ENCODE measurements around the gene ELMO1. TPM values are rescaled to one million over a fixed set of nuclear protein-coding genes. Genes with fewer than 3 reads are reported as not detected.

Gene ELMO1
- total RNA-seq, 1 experiment from 2014 or later: 1.1 TPM

GRCh38 chr7:37443627-37444026 is 5.0 kb downstream of the ELMO1 start:
- BruUV-seq (replicated peaks): no TSS peak
- H3K36me3 ChIP-seq (ENCODE audit: control insufficient read depth in 1 of 2, insufficient read depth in 2 of 2, low read length in 2 of 2): no peaks in the 10 kb centered on the region
- no peak overlapping the region for H3K4me2 ChIP-seq (ENCODE audit: low read length)
- no peak overlapping the region for H2AFZ ChIP-seq (ENCODE audit: low read depth, low read length, poor library complexity, severe bottlenecking)
- no peaks in the 10 kb centered on the region for H3K4me1 ChIP-seq (ENCODE audit: control insufficient read depth in 1 of 2, insufficient read depth in 2 of 2, low read length in 2 of 2)
- intact Hi-C loops (cut with micrococcal nuclease): no loop called here
- H3K27ac ChIP-seq (ENCODE audit: low read depth, low read length): no peak overlapping the region
- RAD21 ChIA-PET (ENCODE audit: low non-redundant PET in 1 of 2, low total read pairs in 2 of 2, uncharacterized antibody in 2 of 2, unreplicated experiment in 2 of 2): no interaction called here
- CTCF ChIA-PET: no interaction called here
- ATAC-seq (no peak), DNase-seq (ENCODE audit: low read depth, low spot score) (no peak)
- H4K20me1 ChIP-seq (ENCODE audit: insufficient read depth): no peaks in the 10 kb centered on the region
- H3K9me3 ChIP-seq (ENCODE audit: control insufficient read depth in 1 of 2, insufficient read depth in 1 of 2, low read depth in 1 of 2, low read length in 2 of 2): no peaks in the 10 kb centered on the region
- no peaks in the 10 kb centered on the region for H3K9me2 ChIP-seq (ENCODE audit: insufficient read depth)
- H3K9ac ChIP-seq (ENCODE audit: low read length): no peak overlapping the region
- no peaks in the 10 kb centered on the region for H3K79me2 ChIP-seq (ENCODE audit: insufficient read depth, low read length)
- H3K27me3 ChIP-seq (ENCODE audit: insufficient read depth, low read length): no peaks in the 10 kb centered on the region; the same call in none of the 2 replicates
- no peak for TF ChIP-seq SP1 (IDR thresholded peaks at IDR 0.05; ENCODE audit: low read depth)
- no peak for TF ChIP-seq ZFX (IDR thresholded peaks at IDR 0.05)
- TF ChIP-seq ZNF274 (IDR thresholded peaks at IDR 0.05; ENCODE audit: low read depth, low read length): no peak
- TF ChIP-seq, protein P1, sequence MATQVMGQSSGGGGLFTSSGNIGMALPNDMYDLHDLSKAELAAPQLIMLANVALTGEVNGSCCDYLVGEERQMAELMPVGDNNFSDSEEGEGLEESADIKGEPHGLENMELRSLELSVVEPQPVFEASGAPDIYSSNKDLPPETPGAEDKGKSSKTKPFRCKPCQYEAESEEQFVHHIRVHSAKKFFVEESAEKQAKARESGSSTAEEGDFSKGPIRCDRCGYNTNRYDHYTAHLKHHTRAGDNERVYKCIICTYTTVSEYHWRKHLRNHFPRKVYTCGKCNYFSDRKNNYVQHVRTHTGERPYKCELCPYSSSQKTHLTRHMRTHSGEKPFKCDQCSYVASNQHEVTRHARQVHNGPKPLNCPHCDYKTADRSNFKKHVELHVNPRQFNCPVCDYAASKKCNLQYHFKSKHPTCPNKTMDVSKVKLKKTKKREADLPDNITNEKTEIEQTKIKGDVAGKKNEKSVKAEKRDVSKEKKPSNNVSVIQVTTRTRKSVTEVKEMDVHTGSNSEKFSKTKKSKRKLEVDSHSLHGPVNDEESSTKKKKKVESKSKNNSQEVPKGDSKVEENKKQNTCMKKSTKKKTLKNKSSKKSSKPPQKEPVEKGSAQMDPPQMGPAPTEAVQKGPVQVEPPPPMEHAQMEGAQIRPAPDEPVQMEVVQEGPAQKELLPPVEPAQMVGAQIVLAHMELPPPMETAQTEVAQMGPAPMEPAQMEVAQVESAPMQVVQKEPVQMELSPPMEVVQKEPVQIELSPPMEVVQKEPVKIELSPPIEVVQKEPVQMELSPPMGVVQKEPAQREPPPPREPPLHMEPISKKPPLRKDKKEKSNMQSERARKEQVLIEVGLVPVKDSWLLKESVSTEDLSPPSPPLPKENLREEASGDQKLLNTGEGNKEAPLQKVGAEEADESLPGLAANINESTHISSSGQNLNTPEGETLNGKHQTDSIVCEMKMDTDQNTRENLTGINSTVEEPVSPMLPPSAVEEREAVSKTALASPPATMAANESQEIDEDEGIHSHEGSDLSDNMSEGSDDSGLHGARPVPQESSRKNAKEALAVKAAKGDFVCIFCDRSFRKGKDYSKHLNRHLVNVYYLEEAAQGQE (IDR thresholded peaks at IDR 0.05; ENCODE audit: low read depth): no peak
- no peak for TF ChIP-seq RAD21 (IDR thresholded peaks at IDR 0.05; ENCODE audit: low read depth)
- no peak overlapping the region for H3K4me3 ChIP-seq (replicated peaks in 1 of 2; ENCODE audit: low read depth in 1 of 2, low read length in 2 of 2)
- POLR2A ChIA-PET: no interaction called here

GRCh38 chr7:37442268-37442667 is 6.4 kb downstream of the ELMO1 start:
- intact Hi-C loops (cut with micrococcal nuclease): no loop called here
- Histone ChIP-seq H3K27me3 (ENCODE audit: insufficient read depth, low read length) (no peaks in the 10 kb centered on the region; the same call in none of the 2 replicates), H3K9me3 (ENCODE audit: control insufficient read depth in 1 of 2, insufficient read depth in 1 of 2, low read depth in 1 of 2, low read length in 2 of 2) (no peaks in the 10 kb centered on the region), H3K4me3 (replicated peaks in 1 of 2; ENCODE audit: low read depth in 1 of 2, low read length in 2 of 2) (no peak overlapping the region), H4K20me1 (ENCODE audit: insufficient read depth) (no peaks in the 10 kb centered on the region), H3K4me1 (ENCODE audit: control insufficient read depth in 1 of 2, insufficient read depth in 2 of 2, low read length in 2 of 2) (no peaks in the 10 kb centered on the region), H3K9me2 (ENCODE audit: insufficient read depth) (no peaks in the 10 kb centered on the region), H3K79me2 (ENCODE audit: insufficient read depth, low read length) (no peaks in the 10 kb centered on the region), H3K9ac (ENCODE audit: low read length) (no peak overlapping the region), H3K27ac (ENCODE audit: low read depth, low read length) (no peak overlapping the region), H3K4me2 (ENCODE audit: low read length) (no peak overlapping the region), H2AFZ (ENCODE audit: low read depth, low read length, poor library complexity, severe bottlenecking) (no peak overlapping the region), H3K36me3 (ENCODE audit: control insufficient read depth in 1 of 2, insufficient read depth in 2 of 2, low read length in 2 of 2) (no peaks in the 10 kb centered on the region)
- no TSS peak for BruUV-seq (replicated peaks)
- DNase-seq (ENCODE audit: low read depth, low spot score) (no peak), ATAC-seq (no peak)
- ChIA-PET RAD21 (ENCODE audit: low non-redundant PET in 1 of 2, low total read pairs in 2 of 2, uncharacterized antibody in 2 of 2, unreplicated experiment in 2 of 2) (no interaction called here), CTCF (no interaction called here), POLR2A (no interaction called here)
- TF ChIP-seq CTCF (IDR thresholded peaks at IDR 0.05 in 2 of 3, conservative IDR thresholded peaks at IDR 0.05 in 1 of 3; ENCODE audit: borderline replicate concordance in 1 of 3, insufficient read depth in 1 of 3, low read depth in 2 of 3, low read length in 2 of 3) (no peak), ELF1 (IDR thresholded peaks at IDR 0.05; ENCODE audit: borderline replicate concordance, low read depth) (no peak), CEBPB (IDR thresholded peaks at IDR 0.05; ENCODE audit: low read depth) (no peak), ZBTB33 (IDR thresholded peaks at IDR 0.05; ENCODE audit: extremely low read depth, insufficient replicate concordance, low read length) (no peak), POLR2A (IDR thresholded peaks at IDR 0.05; ENCODE audit: borderline replicate concordance, extremely low read depth, insufficient read depth, insufficient read length) (no peak), ZNF274 (IDR thresholded peaks at IDR 0.05; ENCODE audit: low read depth, low read length) (no peak), CBX3 (IDR thresholded peaks at IDR 0.05; ENCODE audit: low read depth) (no peak), POLR2AphosphoS5 (IDR thresholded peaks at IDR 0.05; ENCODE audit: low read depth, low read length) (no peak), EZH2 (IDR thresholded peaks at IDR 0.05) (no peak), JUND (IDR thresholded peaks at IDR 0.05) (no peak)
- TF ChIP-seq, protein P2, sequence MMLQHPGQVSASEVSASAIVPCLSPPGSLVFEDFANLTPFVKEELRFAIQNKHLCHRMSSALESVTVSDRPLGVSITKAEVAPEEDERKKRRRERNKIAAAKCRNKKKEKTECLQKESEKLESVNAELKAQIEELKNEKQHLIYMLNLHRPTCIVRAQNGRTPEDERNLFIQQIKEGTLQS (IDR thresholded peaks at IDR 0.05): no peak
